Lung (tissue), 12 donors: ENCODE results near the gene ATP9A. TPM values are rescaled to one million over a fixed set of nuclear protein-coding genes. Genes with fewer than 3 reads are reported as not detected.

Source experiments
- ATAC-seq: fragments of 200-7000 bp; cut with Tn5 transposase; one replicate; pipeline ENCODE4 v1.9.1; 2020; ENCODE audit warnings: moderate number of reproducible peaks; ENCODE audit not compliant: insufficient read depth, low FRiP score
- DNase-seq, 3 donors: peaks; one replicate each; pipeline ENCODE4 v3.0.0-alpha.2; 2013 to 2017
- H3K27ac ChIP-seq, 2 donors: one replicate each; pipeline ENCODE4 v1.5.1; 2013; ENCODE audit warnings: mild to moderate bottlenecking in 2 of 2, moderate library complexity in 2 of 2, control low read depth in 1 of 2, inconsistent platforms in 1 of 2, low read depth in 1 of 2, low read length in 1 of 2
- H3K27me3 ChIP-seq, 3 donors: one replicate each; pipeline ENCODE4 v1.5.1; 2013; ENCODE audit warnings: low read length in 2 of 3; ENCODE audit not compliant: control insufficient read depth in 3 of 3, insufficient read depth in 3 of 3
- H3K36me3 ChIP-seq, 4 donors: one replicate each; pipeline ENCODE4 v1.5.1; 2013; ENCODE audit warnings: low read length in 4 of 4, mild to moderate bottlenecking in 1 of 4, moderate library complexity in 1 of 4; ENCODE audit not compliant: control insufficient read depth in 4 of 4, insufficient read depth in 4 of 4
- H3K4me1 ChIP-seq, 5 donors: one replicate each; pipeline ENCODE4 v1.5.1; 2013; ENCODE audit warnings: low read length in 5 of 5, mild to moderate bottlenecking in 2 of 5, moderate library complexity in 1 of 5; ENCODE audit not compliant: control insufficient read depth in 5 of 5, insufficient read depth in 5 of 5
- H3K4me3 ChIP-seq: one replicate; pipeline ENCODE4 v1.5.1; 2013; ENCODE audit warnings: mild to moderate bottlenecking, control low read depth, moderate library complexity
- H3K9ac ChIP-seq, 2 donors: one replicate each; pipeline ENCODE4 v1.5.1; 2013; ENCODE audit warnings: low read length in 2 of 2, control low read depth in 1 of 2; ENCODE audit not compliant: insufficient read depth in 1 of 2
- H3K9me3 ChIP-seq, 4 donors: one replicate each; pipeline ENCODE4 v1.5.1; 2013; ENCODE audit warnings: low read length in 3 of 4, mild to moderate bottlenecking in 1 of 4, moderate library complexity in 1 of 4; ENCODE audit not compliant: control insufficient read depth in 4 of 4, insufficient read depth in 3 of 4
- CTCF ChIP-seq: IDR thresholded peaks from 2 replicates; pipeline ENCODE4 v1.5.1; 2012; ENCODE audit warnings: mild to moderate bottlenecking; ENCODE audit errors: control extremely low read depth, extremely low read depth
- WGBS, 2 donors: extraction: QIAGEN DNeasy Blood & Tissue Kit; methylation state at CpG; one replicate each; pipeline ENCODE4 v1.1.7; 2013; 5-methylcytosine and 5-hydroxymethylcytosine counted together
- polyA plus RNA-seq, 2 donors: library from polyadenylated mRNA; stranded (reverse); fragments of 200-250 nt; gene quantifications; one replicate each; pipeline ENCODE4 v1.2.1, GENCODE V29; 2013
- total RNA-seq, 2 donors: library from RNA; depleted of rRNA in 1 of 2; stranded (reverse); fragments of >200 nt in 1 of 2; gene quantifications; one replicate each; pipeline ENCODE4 v1.2.1, GENCODE V29; 2014 to 2021
- donor health status: control.
- donor health status: control.
- donor health status: Bipolar disorder and iron deficiency.
- donor health status: healthy.
- donor health status: DM: yes; HTN: yes; CAD: no.

Gene ATP9A
- total and polyA plus RNA-seq, 4 donors = 3.3 to 43.6 (median 14.9) TPM

- 82 to 88% methylated on average over 13 of the region's 13 CpGs for WGBS, 2 donors
- Histone ChIP-seq H3K4me1 (peaks cover 0 to 28% (median 8%) of the 10 kb centered on the region in 5 donors), H3K4me3 (no peak overlapping the region), H3K9me3 (no peaks in the 10 kb centered on the region), H3K9ac (no peak overlapping the region), H3K36me3 (no peaks in the 10 kb centered on the region), H3K27me3 (no peaks in the 10 kb centered on the region), H3K27ac (no peak overlapping the region)
- ATAC-seq (no peak), DNase-seq (no peak)
- no peak for TF ChIP-seq CTCF
Observed at GRCh38 chr20:51810155-51811041, 42.2 kb upstream of the ATP9A start.

- DNase-seq (no peak), ATAC-seq (no peak)
- no peak for TF ChIP-seq CTCF
- Histone ChIP-seq H3K4me1 (peaks cover 0 to 27% (median 8%) of the 10 kb centered on the region in 5 donors), H3K9me3 (no peaks in the 10 kb centered on the region), H3K36me3 (no peaks in the 10 kb centered on the region), H3K4me3 (no peak overlapping the region), H3K27me3 (no peaks in the 10 kb centered on the region), H3K27ac (no peak overlapping the region), H3K9ac (no peak overlapping the region)
- 67 to 70% methylated on average over 5 of the region's 5 CpGs for WGBS, 2 donors
Observed at GRCh38 chr20:51807720-51808250, 39.6 kb upstream of the ATP9A start.

GRCh38 chr20:51804754-51805153 lies 36.6 kb upstream of the ATP9A start:
- no peak for ATAC-seq
- Histone ChIP-seq H3K9me3 (no peaks in the 10 kb centered on the region), H3K27me3 (no peaks in the 10 kb centered on the region), H3K9ac (no peak overlapping the region), H3K27ac (no peak overlapping the region), H3K4me1 (peaks cover 0 to 9% (median 3%) of the 10 kb centered on the region in 5 donors), H3K36me3 (no peaks in the 10 kb centered on the region), H3K4me3 (no peak overlapping the region)
- no peak for DNase-seq
- no peak for TF ChIP-seq CTCF
- 89 to 90% methylated on average over 7 of the region's 7 CpGs for WGBS, 2 donors
